ENCODE measurements around the gene WDR20.

GRCh38 chr14:102201776-102202175, 62.1 kb downstream of the WDR20 start:
- no peak for TF ChIP-seq POLR2A (IDR thresholded peaks at IDR 0.05)
- TF ChIP-seq, protein P1, sequence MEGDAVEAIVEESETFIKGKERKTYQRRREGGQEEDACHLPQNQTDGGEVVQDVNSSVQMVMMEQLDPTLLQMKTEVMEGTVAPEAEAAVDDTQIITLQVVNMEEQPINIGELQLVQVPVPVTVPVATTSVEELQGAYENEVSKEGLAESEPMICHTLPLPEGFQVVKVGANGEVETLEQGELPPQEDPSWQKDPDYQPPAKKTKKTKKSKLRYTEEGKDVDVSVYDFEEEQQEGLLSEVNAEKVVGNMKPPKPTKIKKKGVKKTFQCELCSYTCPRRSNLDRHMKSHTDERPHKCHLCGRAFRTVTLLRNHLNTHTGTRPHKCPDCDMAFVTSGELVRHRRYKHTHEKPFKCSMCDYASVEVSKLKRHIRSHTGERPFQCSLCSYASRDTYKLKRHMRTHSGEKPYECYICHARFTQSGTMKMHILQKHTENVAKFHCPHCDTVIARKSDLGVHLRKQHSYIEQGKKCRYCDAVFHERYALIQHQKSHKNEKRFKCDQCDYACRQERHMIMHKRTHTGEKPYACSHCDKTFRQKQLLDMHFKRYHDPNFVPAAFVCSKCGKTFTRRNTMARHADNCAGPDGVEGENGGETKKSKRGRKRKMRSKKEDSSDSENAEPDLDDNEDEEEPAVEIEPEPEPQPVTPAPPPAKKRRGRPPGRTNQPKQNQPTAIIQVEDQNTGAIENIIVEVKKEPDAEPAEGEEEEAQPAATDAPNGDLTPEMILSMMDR (IDR thresholded peaks at IDR 0.05), result no peak
